GM13976 (cell line): ENCODE measurements around the gene PEAR1.

Experiments used
- DNase-seq: peaks from one replicate; pipeline ENCODE4 v3.0.0; 2012; ENCODE audit warnings: low spot score
- in situ Hi-C: fragments of 300-500 bp; cut with MboI; formaldehyde crosslinking; loops from one replicate; pipeline ENCODE4 v1.12.0; 2022; ENCODE audit warnings: low sequenced_read_pairs, mixed read lengths, inconsistent platforms; ENCODE audit not compliant: unreplicated experiment
- TF ChIP-seq, protein P1 (sequence below): IDR thresholded peaks from 2 replicates; pipeline ENCODE4 v1.5.1; 2012; ENCODE audit warnings: borderline replicate concordance, mild to moderate bottlenecking; ENCODE audit not compliant: insufficient read depth; ENCODE audit errors: extremely low read depth, missing control alignments, control extremely low read depth

Gene PEAR1

GRCh38 chr1:156879876-156880275 lies 13.6 kb upstream of the PEAR1 start:
- in situ Hi-C loops: no loop called here
- DNase-seq: no peak
- TF ChIP-seq, protein P1, sequence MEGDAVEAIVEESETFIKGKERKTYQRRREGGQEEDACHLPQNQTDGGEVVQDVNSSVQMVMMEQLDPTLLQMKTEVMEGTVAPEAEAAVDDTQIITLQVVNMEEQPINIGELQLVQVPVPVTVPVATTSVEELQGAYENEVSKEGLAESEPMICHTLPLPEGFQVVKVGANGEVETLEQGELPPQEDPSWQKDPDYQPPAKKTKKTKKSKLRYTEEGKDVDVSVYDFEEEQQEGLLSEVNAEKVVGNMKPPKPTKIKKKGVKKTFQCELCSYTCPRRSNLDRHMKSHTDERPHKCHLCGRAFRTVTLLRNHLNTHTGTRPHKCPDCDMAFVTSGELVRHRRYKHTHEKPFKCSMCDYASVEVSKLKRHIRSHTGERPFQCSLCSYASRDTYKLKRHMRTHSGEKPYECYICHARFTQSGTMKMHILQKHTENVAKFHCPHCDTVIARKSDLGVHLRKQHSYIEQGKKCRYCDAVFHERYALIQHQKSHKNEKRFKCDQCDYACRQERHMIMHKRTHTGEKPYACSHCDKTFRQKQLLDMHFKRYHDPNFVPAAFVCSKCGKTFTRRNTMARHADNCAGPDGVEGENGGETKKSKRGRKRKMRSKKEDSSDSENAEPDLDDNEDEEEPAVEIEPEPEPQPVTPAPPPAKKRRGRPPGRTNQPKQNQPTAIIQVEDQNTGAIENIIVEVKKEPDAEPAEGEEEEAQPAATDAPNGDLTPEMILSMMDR: no peak

DNA sequence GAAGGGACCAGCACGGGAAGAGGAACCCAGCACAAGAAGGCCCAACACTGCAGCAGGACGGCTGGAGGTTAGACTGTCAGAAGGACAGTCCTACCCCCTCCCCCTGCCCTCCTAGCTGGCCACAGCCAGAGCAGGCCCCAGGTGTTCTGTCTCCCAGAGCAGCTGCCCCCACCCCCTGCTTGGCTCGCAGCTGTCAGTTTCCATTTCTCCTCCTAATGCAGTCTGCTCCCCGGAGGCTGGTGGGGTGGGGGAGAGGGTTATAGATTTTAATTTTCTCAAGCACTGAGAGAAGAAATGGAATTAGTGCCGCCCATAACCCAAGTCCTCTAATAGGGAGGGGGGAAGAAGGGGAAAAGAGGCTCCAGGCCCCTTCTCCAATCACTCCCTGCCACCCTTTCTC lies 13.0 kb upstream of the PEAR1 start:
- DNase-seq: no peak
- in situ Hi-C loops: no loop called here
- TF ChIP-seq, protein P1: no peak

DNA sequence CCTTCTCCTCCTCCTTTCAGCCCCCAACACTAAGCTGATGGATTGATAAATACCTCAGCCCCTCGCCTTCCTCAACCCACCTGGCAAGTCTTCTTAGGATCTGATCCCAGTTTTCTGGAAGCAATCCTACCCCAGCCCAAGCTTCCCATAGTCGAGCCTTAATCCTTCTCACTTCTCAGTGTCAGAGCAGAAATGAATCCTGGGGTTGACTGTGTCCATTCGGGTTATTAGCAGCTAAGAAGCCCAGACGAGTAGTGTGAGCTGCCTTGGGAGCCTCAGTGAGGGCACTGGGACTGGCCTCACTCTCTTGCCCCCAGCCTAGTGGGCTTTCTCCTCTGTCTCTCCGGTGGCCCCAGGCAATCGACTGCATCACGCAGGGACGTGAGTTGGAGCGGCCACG lies 12.4 kb upstream of the PEAR1 start:
- DNase-seq: no peak
- TF ChIP-seq, protein P1: no peak
- in situ Hi-C loops: no loop called here

DNA sequence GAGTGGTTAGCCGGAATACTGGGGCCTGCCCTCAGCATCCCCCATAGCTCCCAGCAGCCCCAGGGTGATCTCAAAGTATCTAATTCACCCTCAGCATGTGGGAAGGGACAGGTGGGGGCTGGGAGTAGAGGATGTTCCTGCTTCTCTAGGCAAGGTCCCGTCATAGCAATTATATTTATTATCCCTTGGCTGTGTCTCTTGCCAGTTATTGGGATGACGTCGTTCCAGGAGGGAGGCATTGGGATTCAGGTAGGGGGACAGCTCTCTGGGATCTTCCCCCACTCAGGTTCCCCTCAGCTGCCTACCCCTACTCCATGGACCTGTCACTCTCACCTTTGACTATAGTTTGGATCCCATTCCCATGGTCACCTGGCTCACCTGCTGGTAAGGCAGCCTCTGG lies 11.9 kb upstream of the PEAR1 start:
- in situ Hi-C loops: no loop called here
- no peak for DNase-seq
- TF ChIP-seq, protein P1: no peak

- DNase-seq: no peak
- TF ChIP-seq, protein P1: no peak
- in situ Hi-C loops: no loop called here
Observed at GRCh38 chr1:156882543-156882942, 11.0 kb upstream of the PEAR1 start.

GRCh38 chr1:156883919-156884318 lies 9.6 kb upstream of the PEAR1 start:
- in situ Hi-C loops: no loop called here
- no peak for DNase-seq
- TF ChIP-seq, protein P1: no peak

DNA sequence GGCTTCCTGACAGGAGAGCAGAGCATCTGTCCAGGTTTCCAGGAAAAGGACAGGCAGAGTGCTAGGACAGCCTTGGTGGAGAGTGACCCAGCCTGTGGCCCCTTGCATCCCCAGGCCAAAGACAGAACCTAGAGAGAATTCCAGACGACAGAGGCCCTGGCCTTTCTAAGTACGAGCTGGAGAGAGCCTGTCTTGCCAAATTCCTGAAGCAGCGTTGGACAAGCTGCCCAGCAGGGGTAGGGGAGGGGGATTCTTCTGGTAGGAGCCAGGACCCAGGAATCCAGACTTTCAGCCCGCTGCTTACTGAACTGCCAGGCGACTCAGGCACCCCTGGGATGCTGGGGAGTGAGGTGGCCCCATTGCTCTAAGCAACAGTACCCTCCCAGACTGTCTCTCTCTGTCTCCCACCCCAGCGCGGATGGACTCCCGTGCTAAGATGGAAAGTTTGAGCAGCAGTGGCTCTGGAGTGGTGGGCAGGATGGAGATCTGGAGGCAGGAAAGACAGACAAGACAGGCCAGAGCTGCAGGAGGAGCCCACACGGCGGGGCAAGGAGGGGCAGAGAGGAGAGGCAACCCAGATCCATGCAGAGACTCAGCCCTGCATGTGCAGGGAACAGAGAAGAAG lies 8.8 kb upstream of the PEAR1 start:
- in situ Hi-C loops: no loop called here
- TF ChIP-seq, protein P1: no peak
- no peak for DNase-seq
